CMK (cell line): ENCODE measurements around the gene PRDM10.
"Not testable (repeated sequence)": the region's sequence is repeated elsewhere in the genome, so short reads cannot be mapped to it uniquely, and the experiment has no call there.

Experiments used
- DNase-seq: peaks from one replicate; pipeline ENCODE4 v3.0.0-alpha.2; 2010; ENCODE audit warnings: low read depth

PRDM10 gene

GRCh38 chr11:129895126-129896041 lies 107.3 kb downstream of the PRDM10 start, which contains the start of gene NFRKB:
NFRKB (minus strand) TSS chr11:129895578; CDS start chr11:129892849, 2,729 bp downstream.
- peak; percentile 79 for DNase-seq

GRCh38 chr11:129894278-129895125 lies 108.1 kb downstream of the PRDM10 start:
- DNase-seq: peak; percentile 11

- no peak for DNase-seq
Measured at GRCh38 chr11:129888451-129888850, 114.2 kb downstream of the PRDM10 start.

- no peak for DNase-seq
Measured at GRCh38 chr11:129885381-129885780, 117.3 kb downstream of the PRDM10 start.

- DNase-seq: no peak
Measured at GRCh38 chr11:129884581-129884980, 118.1 kb downstream of the PRDM10 start.

- peak; percentile 22 for DNase-seq
Measured at GRCh38 chr11:129881570-129882170, 121.0 kb downstream of the PRDM10 start.

GRCh38 chr11:129880311-129880710 lies 122.3 kb downstream of the PRDM10 start:
- DNase-seq: no peak

- DNase-seq: no peak
Measured at GRCh38 chr11:129871914-129872313, 130.7 kb downstream of the PRDM10 start.

GRCh38 chr11:129868626-129869025 lies 134.0 kb downstream of the PRDM10 start:
- not testable (repeated sequence) for DNase-seq

GRCh38 chr11:129866311-129866710 lies 136.3 kb downstream of the PRDM10 start:
- DNase-seq: no peak

GRCh38 chr11:129865701-129866100 lies 136.9 kb downstream of the PRDM10 start:
- no peak for DNase-seq

- DNase-seq: no peak
Measured at GRCh38 chr11:129864811-129865210, 137.8 kb downstream of the PRDM10 start.

GRCh38 chr11:129861702-129862522 lies 140.7 kb downstream of the PRDM10 start:
- DNase-seq: no peak

GRCh38 chr11:129856036-129856435 lies 146.6 kb downstream of the PRDM10 start:
- no peak for DNase-seq

GRCh38 chr11:129855086-129855485 lies 147.5 kb downstream of the PRDM10 start:
- no peak for DNase-seq

GRCh38 chr11:129854232-129854805 lies 148.3 kb downstream of the PRDM10 start:
- DNase-seq: no peak

GRCh38 chr11:129853518-129854231 lies 149.0 kb downstream of the PRDM10 start:
- DNase-seq: no peak

- DNase-seq: no peak
Measured at GRCh38 chr11:129852125-129852740, 150.4 kb downstream of the PRDM10 start.
